ENCODE results near the gene HBA1. TPM values are rescaled to one million over a fixed set of nuclear protein-coding genes. Genes with fewer than 3 reads are reported as not detected.
"Not testable (repeated sequence)": the region's sequence is repeated elsewhere in the genome, so short reads cannot be mapped to it uniquely, and the experiment has no call there.

The HBA1 gene
- total and polyA plus RNA-seq, 8 donors = 0.85 to 51.7 (median 3.4) TPM

GRCh38 chr16:162271-162991 lies 14.0 kb upstream of the HBA1 start:
- H3K27ac ChIP-seq = no peak overlapping the region
- 80 to 86% methylated on average over 13 of the region's 13 CpGs for WGBS, 2 donors
- FAIRE-seq (no peak), DNase-seq (peak in 1 of 6 donors; percentile 38), ATAC-seq (no peak)
- no peaks in the 10 kb centered on the region for H3K9me3 ChIP-seq
- H3K4me1 ChIP-seq = peaks cover 0 to 14% (median 12%) of the 10 kb centered on the region in 3 donors
- no peaks in the 10 kb centered on the region for H3K36me3 ChIP-seq
- H3K27me3 ChIP-seq = peaks cover 0 to 23% (median 8%) of the 10 kb centered on the region in 4 donors
- intact Hi-C loops (cut with DNase I) = no loop called here
- TF ChIP-seq, protein P1, sequence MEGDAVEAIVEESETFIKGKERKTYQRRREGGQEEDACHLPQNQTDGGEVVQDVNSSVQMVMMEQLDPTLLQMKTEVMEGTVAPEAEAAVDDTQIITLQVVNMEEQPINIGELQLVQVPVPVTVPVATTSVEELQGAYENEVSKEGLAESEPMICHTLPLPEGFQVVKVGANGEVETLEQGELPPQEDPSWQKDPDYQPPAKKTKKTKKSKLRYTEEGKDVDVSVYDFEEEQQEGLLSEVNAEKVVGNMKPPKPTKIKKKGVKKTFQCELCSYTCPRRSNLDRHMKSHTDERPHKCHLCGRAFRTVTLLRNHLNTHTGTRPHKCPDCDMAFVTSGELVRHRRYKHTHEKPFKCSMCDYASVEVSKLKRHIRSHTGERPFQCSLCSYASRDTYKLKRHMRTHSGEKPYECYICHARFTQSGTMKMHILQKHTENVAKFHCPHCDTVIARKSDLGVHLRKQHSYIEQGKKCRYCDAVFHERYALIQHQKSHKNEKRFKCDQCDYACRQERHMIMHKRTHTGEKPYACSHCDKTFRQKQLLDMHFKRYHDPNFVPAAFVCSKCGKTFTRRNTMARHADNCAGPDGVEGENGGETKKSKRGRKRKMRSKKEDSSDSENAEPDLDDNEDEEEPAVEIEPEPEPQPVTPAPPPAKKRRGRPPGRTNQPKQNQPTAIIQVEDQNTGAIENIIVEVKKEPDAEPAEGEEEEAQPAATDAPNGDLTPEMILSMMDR (IDR thresholded peaks at IDR 0.05) = no peak
- no peak overlapping the region for H3K4me3 ChIP-seq

DNA sequence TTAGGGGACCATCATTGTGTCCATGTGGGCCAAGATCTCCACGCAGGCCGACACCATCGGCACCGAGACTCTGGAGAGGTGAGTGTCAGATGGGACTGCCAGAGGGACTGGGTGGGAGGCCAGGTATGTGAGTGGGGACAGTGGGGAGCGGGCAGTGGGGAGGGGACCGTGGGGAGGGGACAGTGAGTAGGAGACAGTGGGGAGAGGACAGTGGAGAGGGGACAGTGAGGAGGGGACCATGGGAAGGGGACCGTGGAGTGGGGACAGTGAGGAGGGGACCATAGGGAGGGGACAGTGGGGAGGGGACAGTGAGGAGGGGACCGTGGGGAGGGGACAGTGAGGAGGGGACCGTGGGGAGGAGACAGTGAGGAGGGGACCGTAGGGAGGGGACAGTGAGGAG lies 13.3 kb upstream of the HBA1 start:
- intact Hi-C loops (cut with DNase I) = not testable (repeated sequence)
- WGBS, 2 donors = 81 to 90% methylated on average over 3 to 10 of the region's 10 CpGs

GRCh38 chr16:163696-164095 lies 12.8 kb upstream of the HBA1 start:
- WGBS, 2 donors = 15% methylated on average over 2 of the region's 3 CpGs; no CpG with 5 or more reads in 1 of the 2 donors
- Histone ChIP-seq H3K4me1 (peaks cover 0 to 14% (median 12%) of the 10 kb centered on the region in 3 donors), H3K27me3 (peaks cover 0 to 32% (median 9%) of the 10 kb centered on the region in 4 donors)
- H3K27ac ChIP-seq; H3K36me3 ChIP-seq; H3K9me3 ChIP-seq; FAIRE-seq; intact Hi-C loops (cut with DNase I); DNase-seq; H3K4me3 ChIP-seq: not testable (repeated sequence)
- peak in 2 of 4 donors; percentile 25 to 47 for ATAC-seq

More for the DNA sequence above, 13.3 kb upstream of the HBA1 start:
- ATAC-seq, H3K36me3 ChIP-seq, H3K27ac ChIP-seq, H3K4me3 ChIP-seq, H3K9me3 ChIP-seq, FAIRE-seq: not testable (repeated sequence)
- DNase-seq = peak in 1 of 6 donors; percentile 39
- peaks cover 0 to 29% (median 9%) of the 10 kb centered on the region in 4 donors for H3K27me3 ChIP-seq
- H3K4me1 ChIP-seq = peaks cover 0 to 14% (median 12%) of the 10 kb centered on the region in 3 donors

- not testable (repeated sequence) for H3K36me3 ChIP-seq
Observed at GRCh38 chr16:164134-164823, 12.2 kb upstream of the HBA1 start.

GRCh38 chr16:164827-165538 lies 11.5 kb upstream of the HBA1 start:
- Histone ChIP-seq H3K27me3 (peaks cover 0 to 35% (median 9%) of the 10 kb centered on the region in 4 donors), H3K36me3 (no peaks in the 10 kb centered on the region), H3K4me1 (peaks cover 0 to 14% (median 12%) of the 10 kb centered on the region in 3 donors), H3K9me3 (no peaks in the 10 kb centered on the region), H3K4me3 (peak overlapping the region in 1 of 4 donors; percentile 12), H3K27ac (no peak overlapping the region)
- DNase-seq (peak in 1 of 6 donors; percentile 64), ATAC-seq (peak in 2 of 4 donors; percentile 46 to 79), FAIRE-seq (no peak)
- TF ChIP-seq, protein P1 (IDR thresholded peaks at IDR 0.05) = no peak
- WGBS, 2 donors = 2% methylated on average over 27 to 51 of the region's 77 CpGs
- intact Hi-C loops (cut with DNase I) = no loop called here

More at GRCh38 chr16:164134-164823, 12.2 kb upstream of the HBA1 start:
- peaks cover 0 to 14% (median 12%) of the 10 kb centered on the region in 3 donors for H3K4me1 ChIP-seq
- WGBS, 2 donors = 6% methylated on average over 33 of the region's 80 CpGs; no CpG with 5 or more reads in 1 of the 2 donors
- DNase-seq; FAIRE-seq; H3K4me3 ChIP-seq; intact Hi-C loops (cut with DNase I); H3K27ac ChIP-seq; H3K9me3 ChIP-seq: not testable (repeated sequence)
- ATAC-seq = peak in 2 of 4 donors; percentile 34 to 41
- peaks cover 0 to 35% (median 9%) of the 10 kb centered on the region in 4 donors for H3K27me3 ChIP-seq
